HG02970 (cell line): Measurements from ENCODE around the gene POLR2C.
"Not testable (repeated sequence)": the region's sequence is repeated elsewhere in the genome, so short reads cannot be mapped to it uniquely, and the experiment has no call there.

Experiments used
- ATAC-seq: cut with Tn5 transposase; IDR thresholded peaks from one replicate; pipeline ENCODE4 v1.9.1; 2021; ENCODE audit warnings: mild to moderate bottlenecking, moderate library complexity, moderate number of reproducible peaks; ENCODE audit not compliant: unreplicated experiment, low FRiP score

The POLR2C gene

DNA sequence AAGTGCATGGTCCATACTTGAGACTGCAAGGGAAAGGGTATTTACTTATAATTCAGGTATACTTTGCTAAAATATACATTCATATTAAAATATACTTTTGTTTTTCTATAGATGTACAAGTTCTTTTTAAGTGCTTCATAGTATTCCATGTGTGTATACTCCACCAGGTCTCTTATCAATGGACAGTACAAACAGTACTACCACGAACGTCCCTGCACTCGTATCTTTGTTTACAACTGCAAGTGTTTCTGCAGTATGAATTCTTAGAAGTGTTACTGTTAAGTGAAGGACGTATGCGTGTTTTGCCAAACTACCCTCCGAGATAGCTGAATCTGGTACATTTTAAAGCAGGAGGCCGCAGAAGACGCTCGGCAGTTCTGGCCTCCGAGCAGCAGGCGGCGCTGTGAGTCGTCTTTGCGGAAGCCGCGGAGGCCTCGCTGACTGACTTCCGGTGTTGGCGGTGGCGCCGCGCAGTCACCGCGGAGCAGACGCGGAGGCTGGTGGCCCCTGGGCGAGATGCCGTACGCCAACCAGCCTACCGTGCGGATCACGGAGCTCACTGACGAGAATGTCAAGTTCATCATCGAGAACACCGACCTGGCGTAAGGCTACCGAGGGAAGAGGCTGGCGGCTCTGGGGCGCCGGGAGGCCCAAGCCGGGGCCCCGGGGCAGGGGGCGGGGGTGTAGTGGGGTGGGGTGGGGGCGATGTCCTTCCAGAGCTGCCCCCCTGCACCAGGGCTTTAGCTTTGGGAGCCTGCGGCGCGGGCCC is at the start of gene POLR2C:
Gene POLR2C (plus strand): TSS at position 471 of the 769 bp plus-strand sequence. CDS start 46 bp downstream, at position 517.
- peak; percentile 80 for ATAC-seq

DNA sequence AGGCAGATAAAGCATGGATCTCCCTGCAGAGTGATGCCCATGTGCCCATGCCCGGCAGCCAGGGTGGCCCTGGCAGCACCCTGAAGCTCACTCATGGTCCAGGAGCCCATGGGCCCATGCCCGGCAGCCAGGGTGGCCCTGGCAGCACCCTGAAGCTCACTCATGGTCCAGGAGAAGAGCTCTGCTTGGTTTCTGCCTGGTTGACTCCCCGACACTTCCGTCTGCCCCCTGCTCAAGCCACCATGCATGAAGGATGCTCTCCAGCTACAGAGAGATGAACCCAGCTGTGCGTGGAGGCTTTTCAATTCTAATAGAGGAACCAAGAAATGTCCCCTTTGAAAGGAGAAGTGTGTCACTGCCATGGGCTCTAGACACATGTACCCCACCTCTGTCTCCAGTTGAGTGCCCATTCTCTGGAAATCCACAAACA is 49.2 kb upstream of the POLR2C start:
- no peak for ATAC-seq

DNA sequence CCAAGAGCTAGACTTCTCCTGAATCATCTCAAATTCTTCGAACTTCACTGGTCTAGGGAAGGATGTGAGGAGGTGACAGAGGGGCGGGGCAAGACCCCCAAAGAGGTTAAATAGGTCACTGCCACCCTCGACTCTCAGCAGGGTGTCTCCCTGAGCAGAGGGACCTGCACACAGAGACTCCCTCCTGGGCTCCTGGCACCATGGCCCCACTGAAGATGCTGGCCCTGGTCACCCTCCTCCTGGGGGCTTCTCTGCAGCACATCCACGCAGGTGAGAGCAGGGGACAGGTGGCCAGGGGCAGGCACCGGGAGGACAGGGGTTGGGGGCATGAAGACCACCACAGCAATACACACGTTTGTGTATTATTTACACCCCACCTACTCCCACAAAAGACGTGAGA is 48.7 kb upstream of the POLR2C start:
- no peak for ATAC-seq

DNA sequence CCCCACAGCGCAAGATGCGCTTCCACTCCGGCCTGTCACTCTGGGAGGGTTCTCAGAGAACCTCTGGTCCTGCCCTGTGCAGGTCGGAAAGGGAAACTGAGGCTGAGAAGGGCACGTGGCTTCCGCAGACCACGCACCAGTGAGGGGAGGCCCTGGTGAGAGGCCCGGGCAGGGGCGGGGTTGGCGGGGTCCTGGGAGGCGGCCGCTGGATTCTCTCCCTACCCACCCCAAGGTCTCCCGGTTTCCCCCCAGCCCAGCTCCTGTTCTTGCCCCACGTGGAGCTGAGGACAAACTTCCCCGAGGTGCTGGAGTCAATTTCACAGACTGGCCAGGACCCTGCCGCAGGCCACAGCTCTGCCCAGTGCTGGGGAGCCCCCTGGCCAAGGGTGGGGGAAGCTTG is 46.4 kb upstream of the POLR2C start:
- no peak for ATAC-seq

DNA sequence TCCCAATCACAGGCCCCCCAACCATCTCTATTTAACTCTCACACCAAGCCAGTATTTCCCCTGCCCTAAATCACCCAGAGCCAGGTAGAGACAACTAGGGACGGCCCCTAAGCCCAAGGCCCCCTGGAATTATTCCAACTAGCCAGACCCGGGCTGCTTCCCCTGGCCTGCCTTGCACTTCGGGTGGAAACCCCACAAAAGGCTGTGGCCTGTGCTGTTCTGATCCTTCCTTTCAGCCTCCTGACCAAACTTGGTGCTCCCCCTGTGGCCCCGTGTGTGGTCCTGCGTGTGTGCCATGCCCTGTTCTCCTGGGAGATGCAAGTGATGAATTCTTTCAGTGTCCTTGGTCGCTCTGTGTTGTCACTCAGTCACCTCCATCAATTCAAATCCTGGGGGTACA is 43.0 kb upstream of the POLR2C start:
- ATAC-seq = no peak

DNA sequence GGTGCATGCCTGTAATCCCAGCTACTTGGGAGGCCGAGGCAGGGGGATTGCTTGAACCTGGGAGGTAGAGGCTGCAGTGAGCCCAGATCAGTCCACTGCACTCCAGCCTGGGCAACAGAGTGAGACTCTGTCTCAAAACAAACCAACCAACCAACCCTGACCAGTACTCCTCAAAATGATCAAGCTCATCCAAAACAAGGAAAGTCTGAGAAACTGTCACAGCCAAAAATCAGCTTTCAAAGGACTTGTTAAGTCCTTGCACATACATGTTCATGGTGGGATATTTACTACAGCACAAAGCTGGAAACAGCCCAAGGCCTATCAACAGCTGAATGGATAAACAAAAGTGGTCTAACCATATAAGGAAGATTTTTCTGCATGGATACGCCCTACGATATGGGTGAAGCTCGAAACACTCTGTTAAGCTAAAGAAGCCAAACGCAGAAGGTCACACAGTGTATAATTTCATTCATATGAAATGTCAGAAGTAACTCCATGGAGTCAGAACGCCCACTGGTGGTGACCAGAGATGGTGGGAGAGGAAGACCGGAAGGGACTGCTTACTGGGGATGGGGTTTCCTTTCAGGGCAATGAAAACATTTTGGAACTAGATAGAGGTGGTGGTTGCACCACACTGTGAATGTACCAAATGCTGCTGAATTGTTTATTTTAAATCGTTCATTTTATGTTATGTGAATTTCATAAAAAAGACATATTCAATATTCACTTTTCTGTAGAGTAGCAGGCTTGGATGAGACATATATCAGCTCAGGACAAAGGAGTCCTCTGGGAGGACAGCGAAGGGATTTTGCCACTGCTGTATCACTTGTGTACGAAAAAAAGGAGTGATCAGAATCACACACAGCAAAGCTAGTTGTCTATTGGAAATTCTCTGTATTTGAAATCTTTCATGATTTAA is 40.2 kb upstream of the POLR2C start:
- no peak for ATAC-seq

DNA sequence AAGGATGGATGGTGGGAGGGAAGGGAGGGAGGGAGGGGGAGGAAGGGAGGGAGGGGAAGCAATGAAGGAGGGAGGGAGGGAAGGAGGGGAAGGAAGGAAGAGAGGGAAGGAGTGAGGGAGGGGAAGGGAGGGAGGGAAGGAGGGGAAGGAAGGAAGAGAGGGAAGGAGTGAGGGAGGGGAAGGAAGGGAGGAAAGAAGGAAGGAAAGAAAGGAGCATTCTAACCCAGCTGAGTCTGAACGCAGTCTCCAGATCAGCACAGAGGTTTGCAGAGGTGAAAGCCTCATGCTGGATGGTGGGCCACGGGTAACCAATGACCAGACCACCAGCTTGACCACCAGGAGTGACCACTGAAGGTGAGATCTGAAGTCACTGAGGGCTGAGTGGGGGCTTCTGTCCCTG is 39.3 kb upstream of the POLR2C start:
- no peak for ATAC-seq

DNA sequence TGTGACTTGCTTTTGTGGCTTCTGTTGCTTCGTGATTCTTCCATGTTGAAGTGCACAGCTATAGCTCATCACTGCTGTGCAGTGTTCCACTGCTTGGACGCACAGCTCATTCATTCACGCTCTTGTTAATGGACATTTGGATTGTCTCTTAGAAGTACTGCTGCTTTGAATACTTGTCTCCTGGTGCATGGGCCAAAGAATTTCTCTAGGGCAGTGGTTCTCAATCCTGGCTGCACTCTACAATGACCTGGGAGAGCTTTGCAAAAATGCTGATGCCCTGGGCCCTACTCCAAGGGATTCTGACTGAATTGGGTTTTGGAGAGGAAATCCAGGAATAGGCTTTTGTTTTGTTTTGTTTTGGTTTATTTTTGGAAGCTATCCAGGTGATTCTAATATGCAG is 37.9 kb upstream of the POLR2C start:
- ATAC-seq = no peak

DNA sequence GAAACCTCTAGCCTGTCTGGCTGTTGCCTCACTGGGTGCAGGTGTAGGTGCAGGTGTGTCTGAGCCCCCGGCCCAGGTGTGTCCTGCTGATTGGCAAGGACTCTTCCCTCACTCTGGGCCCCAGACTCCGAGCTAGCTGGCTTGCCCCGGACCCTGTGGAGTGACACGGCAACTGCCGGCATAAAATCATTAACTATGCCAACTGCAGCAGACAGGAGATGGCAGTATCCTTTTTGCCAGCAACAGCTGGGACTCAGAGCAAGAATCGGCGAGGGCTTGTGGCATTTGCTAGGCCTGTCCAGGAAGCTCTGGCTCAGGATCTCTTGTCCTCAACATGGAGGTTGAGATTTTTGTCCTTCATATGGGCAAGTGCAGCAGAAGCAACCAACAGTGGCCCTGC is 36.1 kb upstream of the POLR2C start:
- ATAC-seq = no peak

DNA sequence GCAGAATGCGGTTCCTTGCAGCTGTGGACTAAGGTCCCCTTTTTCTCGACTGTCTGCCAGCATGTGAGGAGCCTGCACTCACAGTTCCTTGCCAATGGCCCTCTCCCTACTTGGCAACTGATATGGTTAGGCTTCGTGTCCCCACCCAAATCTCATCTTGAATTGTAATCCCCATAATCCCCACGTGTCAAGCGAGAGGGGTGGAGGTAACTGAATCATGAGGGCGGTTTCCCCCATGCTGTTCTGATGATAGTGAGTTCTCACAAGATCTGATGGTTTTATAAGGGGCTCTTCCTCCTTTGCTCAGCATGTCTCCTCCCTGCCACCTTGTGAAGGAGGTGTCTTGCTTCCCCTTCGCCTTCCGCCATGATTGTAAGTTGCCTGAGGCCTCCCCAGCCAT is 35.2 kb upstream of the POLR2C start:
- ATAC-seq = no peak

DNA sequence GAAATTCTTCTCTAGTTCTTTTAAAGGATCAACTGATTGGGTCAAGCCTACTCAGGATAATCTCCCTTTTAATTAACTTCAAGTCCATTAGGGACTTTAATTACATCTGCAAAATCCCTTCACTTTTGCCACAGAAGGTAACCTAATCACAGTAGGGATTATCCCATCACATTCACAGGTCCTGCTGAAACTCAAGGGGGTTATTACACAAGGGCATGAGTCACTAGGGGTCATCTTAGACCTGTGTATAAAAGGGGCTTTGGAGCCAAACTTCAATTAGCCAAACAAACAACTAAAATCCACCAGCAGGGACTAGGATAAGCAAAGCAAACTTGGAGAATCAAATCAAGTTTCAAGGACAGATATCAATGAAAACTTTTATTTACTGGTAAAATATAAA is 34.7 kb upstream of the POLR2C start:
- no peak for ATAC-seq

DNA sequence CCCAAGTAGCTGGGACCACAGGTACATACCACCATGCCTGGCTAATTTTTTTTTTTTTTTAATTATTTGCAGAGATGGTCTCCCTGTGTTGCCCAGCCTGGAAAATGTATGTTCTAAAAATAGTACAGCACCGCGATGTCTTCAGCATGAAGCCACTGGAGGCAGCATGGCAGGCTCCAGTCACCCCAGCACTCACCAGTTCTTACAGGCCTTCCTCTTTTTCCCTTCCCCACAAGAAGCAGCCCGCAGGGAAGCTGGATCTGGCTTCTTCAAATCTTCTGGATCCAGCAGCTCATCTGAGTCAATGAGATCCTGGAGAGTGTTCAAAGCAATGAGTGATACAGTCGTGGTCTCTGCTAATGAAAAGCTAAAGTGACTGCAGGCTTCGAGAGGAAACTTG is 31.5 kb upstream of the POLR2C start:
- no peak for ATAC-seq

DNA sequence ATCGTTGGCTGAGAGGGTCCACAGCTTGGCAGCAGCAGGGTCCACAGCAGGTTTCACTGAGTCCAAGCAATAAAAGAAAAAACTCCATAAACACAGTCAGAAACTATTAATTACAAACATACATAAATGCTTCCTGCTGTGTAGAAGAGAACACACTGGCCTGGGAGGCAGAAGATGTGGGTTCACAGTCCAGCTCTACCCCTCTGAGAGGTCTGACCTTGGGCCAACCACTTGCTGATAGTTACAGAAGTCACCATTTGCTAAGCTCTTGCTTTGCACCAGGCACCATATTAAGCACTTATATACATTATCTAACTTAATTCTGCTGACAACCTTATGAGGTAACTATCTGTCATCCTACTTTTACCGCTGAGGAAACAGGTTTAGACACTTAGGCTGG is 30.0 kb upstream of the POLR2C start:
- ATAC-seq = no peak

DNA sequence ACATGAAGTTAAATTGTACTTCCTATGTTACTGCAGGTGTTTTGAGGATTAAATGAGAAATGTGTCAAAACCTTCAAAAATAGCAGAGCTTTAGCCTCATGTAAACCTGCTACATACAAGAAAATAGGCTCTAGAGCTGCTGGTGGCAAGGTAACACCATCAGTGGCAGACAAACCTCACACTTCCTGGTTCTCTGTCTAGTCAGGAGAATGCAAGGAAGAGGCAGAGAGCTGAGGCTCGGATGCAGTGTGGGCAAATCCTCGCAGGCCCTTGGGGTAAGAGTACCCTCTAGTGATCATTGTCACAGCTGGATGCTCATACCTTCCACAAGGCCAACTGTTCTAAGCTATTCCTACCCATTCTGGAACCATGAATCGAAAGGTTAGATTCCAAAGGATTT is 29.5 kb upstream of the POLR2C start:
- no peak for ATAC-seq

DNA sequence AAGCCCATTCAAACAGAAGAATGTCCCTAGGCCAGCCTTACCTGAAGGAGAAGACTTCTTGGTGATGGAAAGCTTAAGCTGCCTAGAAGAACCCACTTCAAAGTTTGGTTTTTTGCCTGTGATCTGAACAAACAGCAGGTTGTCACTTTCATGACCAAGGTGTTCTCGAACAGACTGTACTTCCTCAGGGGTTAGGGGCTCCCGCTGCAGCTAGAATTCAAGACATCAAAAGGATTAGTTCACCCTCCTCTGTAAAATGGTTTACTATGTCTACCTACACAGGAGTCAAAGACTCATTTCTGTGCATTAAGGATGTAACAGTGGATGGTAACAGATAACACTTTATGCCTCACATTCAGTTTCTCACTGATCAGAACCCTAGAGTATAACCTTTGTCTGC is 28.5 kb upstream of the POLR2C start:
- no peak for ATAC-seq

DNA sequence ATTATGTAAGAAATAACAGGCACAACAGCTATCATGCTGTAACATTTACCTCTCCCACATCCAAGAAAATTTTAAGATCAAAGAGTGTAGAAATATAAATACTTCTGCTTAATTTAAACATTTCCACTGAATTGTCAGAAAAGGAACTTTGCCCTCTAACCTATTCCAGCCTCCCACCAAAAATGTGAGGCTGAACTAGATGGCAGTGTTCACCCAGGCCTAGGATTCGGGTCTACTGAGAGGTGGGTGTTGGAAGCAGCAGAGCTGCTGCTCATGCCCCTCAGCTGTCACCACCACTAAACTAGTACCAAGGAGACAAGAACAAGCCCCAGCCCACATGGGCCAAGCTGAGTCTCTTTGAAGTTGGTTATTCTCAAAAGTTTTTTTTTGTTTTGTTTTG is 26.6 kb upstream of the POLR2C start:
- ATAC-seq = no peak

DNA sequence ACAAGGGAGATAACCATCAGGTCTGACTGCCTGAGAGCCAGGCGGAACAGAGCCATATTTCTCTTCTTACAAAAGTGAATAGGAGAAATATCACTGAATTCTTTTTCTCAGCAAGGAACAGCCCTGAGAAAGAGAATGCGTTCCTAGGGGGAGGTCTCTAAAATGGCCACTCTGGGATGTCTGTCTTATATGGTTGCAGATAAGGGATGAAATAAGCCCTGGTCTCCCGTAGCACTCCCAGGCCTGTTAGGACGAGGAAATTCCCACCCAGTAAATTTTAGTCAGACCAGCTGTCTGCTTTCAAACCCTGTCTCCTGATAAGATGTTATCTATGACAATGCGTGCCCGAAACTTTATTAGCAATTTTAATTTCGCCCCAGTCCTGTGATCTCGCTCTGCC is 22.5 kb upstream of the POLR2C start:
- ATAC-seq = not testable (repeated sequence)

DNA sequence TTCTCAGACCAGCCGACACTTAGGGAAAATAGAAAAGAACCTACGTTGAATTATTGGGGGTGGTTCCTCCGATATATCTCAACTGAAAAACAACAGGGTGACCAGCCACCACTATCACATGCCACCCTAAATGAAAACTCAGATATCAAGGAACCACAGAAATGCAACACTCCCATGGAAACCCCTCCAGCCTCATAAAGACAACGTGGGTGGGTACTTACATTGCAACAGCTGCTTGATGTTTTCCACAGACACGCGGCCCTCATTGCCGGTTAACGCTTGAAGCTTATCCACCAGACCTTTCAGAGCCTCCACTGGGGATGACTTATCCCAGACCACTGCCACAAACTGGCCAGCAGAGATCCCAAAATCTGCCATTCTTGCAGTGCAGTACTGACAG is 21.9 kb upstream of the POLR2C start:
- not testable (repeated sequence) for ATAC-seq

DNA sequence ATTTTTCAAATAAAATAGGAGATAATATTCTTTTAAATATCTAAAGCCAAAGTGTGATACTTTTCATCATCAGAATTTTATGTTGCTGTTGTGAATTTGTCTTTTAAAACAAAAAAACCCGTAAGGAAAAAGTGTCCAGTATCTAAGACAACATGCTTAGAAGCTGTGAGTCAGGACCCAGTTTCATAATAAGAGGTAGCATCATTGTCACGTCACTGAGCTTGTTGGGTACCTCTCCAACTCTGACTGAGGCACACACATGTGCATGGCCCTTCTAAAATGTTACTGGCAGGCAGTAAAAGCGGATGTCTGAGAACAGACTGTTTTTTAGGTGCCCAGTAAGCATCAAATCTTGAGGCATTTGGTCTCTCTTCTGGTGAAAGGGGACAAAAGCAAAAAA is 17.8 kb upstream of the POLR2C start:
- no peak for ATAC-seq

DNA sequence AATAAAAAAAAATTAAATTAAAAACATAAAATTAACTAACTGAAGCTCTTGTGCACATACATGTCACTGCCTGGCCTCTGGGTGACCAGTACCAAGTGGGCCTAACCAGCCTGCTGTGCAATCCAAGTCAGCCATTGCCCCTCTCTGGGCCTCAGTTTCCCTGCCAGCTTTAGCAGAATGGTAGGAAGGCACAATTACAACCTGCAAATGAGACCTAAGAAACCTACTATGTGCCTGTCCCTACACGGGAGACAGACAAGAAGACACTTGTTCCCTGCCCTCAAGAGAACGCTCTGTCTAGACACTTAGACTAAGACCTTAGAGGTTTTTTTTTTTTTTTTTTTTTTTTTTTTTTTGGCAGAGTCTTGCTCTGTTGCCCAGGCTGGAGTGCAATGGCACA is 17.0 kb upstream of the POLR2C start:
- no peak for ATAC-seq

DNA sequence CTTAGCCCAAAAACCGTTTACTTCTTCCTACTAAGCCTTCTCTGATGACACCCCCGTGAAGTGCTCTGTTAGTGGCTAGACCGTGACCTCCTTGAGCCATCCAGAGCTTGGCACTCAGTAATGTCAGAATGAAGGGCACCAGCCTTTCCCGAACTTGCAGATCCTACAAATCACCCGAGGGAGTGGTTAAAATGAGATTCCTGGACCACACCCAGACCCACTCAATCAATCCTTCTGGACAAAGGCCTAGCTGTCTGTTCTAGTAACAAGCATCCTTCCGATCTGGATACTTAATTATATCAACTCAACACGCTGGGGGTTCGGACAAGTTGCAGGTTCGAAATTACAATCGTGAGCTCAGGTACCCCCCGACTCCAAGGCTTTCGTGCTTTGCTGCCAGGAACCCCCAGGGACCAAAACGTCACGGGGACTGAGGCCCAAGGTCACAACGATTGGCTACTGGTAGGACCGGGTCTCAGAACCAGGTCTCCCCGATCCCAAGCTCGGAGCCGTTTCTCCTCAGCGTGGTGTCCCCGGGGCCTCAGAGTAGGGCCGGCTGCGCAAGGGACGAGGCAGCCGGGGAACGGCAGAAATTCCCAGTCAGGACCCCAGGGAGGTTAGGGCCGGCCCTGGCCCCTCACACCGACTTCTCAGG is 15.8 kb upstream of the POLR2C start:
- no peak for ATAC-seq
